Hepatocyte (in vitro differentiated cells): Measurements from ENCODE around the gene TTC39A.

Source experiments
- CTCF ChIP-seq: fragments of 200-600 bp; sonication (generic); IDR thresholded peaks from 2 replicates; pipeline ENCODE4 v1.5.1; 2016; ENCODE audit warnings: antibody characterized with exemption, mild to moderate bottlenecking; ENCODE audit not compliant: poor library complexity
- EZH2 ChIP-seq: fragments of 200-600 bp; sonication (generic); IDR thresholded peaks from 2 replicates; pipeline ENCODE4 v1.6.1; 2016; ENCODE audit warnings: antibody characterized with exemption, mild to moderate bottlenecking, borderline replicate concordance
- EZH2phosphoT487 ChIP-seq: fragments of 200-600 bp; sonication (generic); IDR thresholded peaks from one replicate; pipeline ENCODE4 v1.6.1; 2018; ENCODE audit warnings: antibody characterized with exemption, mild to moderate bottlenecking, low read depth, moderate library complexity; ENCODE audit not compliant: unreplicated experiment, severe bottlenecking

- TF ChIP-seq CTCF (no peak), EZH2 (no peak), EZH2phosphoT487 (no peak)
These were observed 67.0 kb downstream of the TTC39A start for GRCh38 chr1:51263147-51263877.
